Keratinocyte (primary cell): ENCODE data around the gene IFNL4. TPM values are rescaled to one million over a fixed set of nuclear protein-coding genes. Genes with fewer than 3 reads are reported as not detected.

ENCODE experiments used
- DNase-seq: peaks from one replicate; pipeline ENCODE4 v3.0.0-alpha.2; 2011; ENCODE audit warnings: low read depth, missing footprints, low spot score
- FAIRE-seq: peaks from 2 replicates; lab custom pipeline; 2011; peaks lifted over from hg19 to GRCh38; lab: Jason Lieb, UNC
- H2AFZ ChIP-seq: 2 replicates; pipeline ENCODE4 v1.6.0; 2012; ENCODE audit warnings: low read length, control low read depth, inconsistent platforms; ENCODE audit not compliant: control insufficient read depth
- H3K27ac ChIP-seq: 2 replicates; pipeline ENCODE4 v1.5.1; 2011; ENCODE audit warnings: low read length; ENCODE audit not compliant: control insufficient read depth, insufficient read depth
- H3K27me3 ChIP-seq: 3 replicates; pipeline ENCODE4 v1.6.0; 2011; ENCODE audit warnings: low read length; ENCODE audit not compliant: control insufficient read depth, insufficient read depth; ENCODE audit errors: extremely low read depth
- H3K36me3 ChIP-seq, 2 experiments: 2 replicates in 1 of 2; 3 replicates in 1 of 2; pipeline ENCODE4 v1.5.1; 2011; ENCODE audit warnings: low read length in 2 of 2, mild to moderate bottlenecking in 1 of 2; ENCODE audit not compliant: control insufficient read depth in 2 of 2, insufficient read depth in 2 of 2; ENCODE audit errors: extremely low read depth in 1 of 2
- H3K4me1 ChIP-seq: 3 replicates; pipeline ENCODE4 v1.5.1; 2011; ENCODE audit warnings: low read length; ENCODE audit not compliant: control insufficient read depth, insufficient read depth; ENCODE audit errors: extremely low read depth
- H3K4me2 ChIP-seq: 3 replicates; pipeline ENCODE4 v1.6.0; 2011; ENCODE audit warnings: low read depth, low read length; ENCODE audit not compliant: control insufficient read depth, insufficient read depth; ENCODE audit errors: extremely low read depth
- H3K4me3 ChIP-seq, 3 experiments: fragments of 200-600 bp in 1 of 3; sonication (generic) in 1 of 3; 2 replicates in 2 of 3; 3 replicates in 1 of 3; pipeline ENCODE4 v1.5.1; 2011 to 2016; ENCODE audit warnings: low read length in 3 of 3, mild to moderate bottlenecking in 3 of 3, control low read depth in 2 of 3, inconsistent platforms in 1 of 3, low read depth in 1 of 3, mixed read lengths in 1 of 3, mixed run types in 1 of 3, moderate library complexity in 1 of 3; ENCODE audit not compliant: control insufficient read depth in 2 of 3, insufficient read depth in 2 of 3; ENCODE audit errors: extremely low read depth in 1 of 3
- H3K79me2 ChIP-seq: 2 replicates; pipeline ENCODE4 v1.6.0; 2012; ENCODE audit warnings: low read length; ENCODE audit not compliant: control insufficient read depth, insufficient read depth
- H3K9ac ChIP-seq: 3 replicates; pipeline ENCODE4 v1.6.0; 2011; ENCODE audit warnings: low read length; ENCODE audit not compliant: control insufficient read depth, insufficient read depth; ENCODE audit errors: extremely low read depth
- H3K9me1 ChIP-seq: 3 replicates; pipeline ENCODE4 v1.6.0; 2011; ENCODE audit warnings: low read length; ENCODE audit not compliant: control insufficient read depth, insufficient read depth; ENCODE audit errors: extremely low read depth
- H3K9me3 ChIP-seq: 2 replicates; pipeline ENCODE4 v1.5.1; 2012; ENCODE audit warnings: low read depth, low read length; ENCODE audit not compliant: control insufficient read depth
- H4K20me1 ChIP-seq: 3 replicates; pipeline ENCODE4 v1.6.0; 2011; ENCODE audit warnings: low read length; ENCODE audit not compliant: control insufficient read depth, insufficient read depth; ENCODE audit errors: extremely low read depth
- EZH2 ChIP-seq: IDR thresholded peaks from one replicate; pipeline ENCODE4 v1.6.1; 2012; ENCODE audit warnings: inconsistent platforms, mild to moderate bottlenecking, low read length, moderate library complexity
- dilution Hi-C: fragments of 300-500 bp; cut with MboI; formaldehyde crosslinking; loops from one replicate; pipeline ENCODE4 v1.7.0; 2020; ENCODE audit warnings: low sequenced_read_pairs; ENCODE audit not compliant: extremely low pct_ligation_motif_present
- polyA plus RNA-seq, 5 experiments: library from polyadenylated mRNA; depleted of rRNA in 3 of 5; stranded (reverse) in 3 of 5; stranded (forward) in 1 of 5; unstranded in 1 of 5; fragments of >200 nt; gene quantifications; 1 replicate in 1 of 5; 2 replicates in 3 of 5; 3 replicates in 1 of 5; pipeline versions ENCODE4 v1.2.1 to v1.2.3, GENCODE V29; 2011 to 2012; ENCODE audit warnings: missing spikeins in 2 of 5, low read depth in 1 of 5, low replicate concordance in 1 of 5
- TF ChIP-seq, protein P1 (sequence below), 3 experiments: IDR thresholded peaks in 1 of 3; conservative IDR thresholded peaks in 1 of 3; optimal IDR thresholded peaks in 1 of 3; 2 replicates in 2 of 3; 3 replicates in 1 of 3; pipeline versions ENCODE3 to v1.5.1; 2011; ENCODE audit warnings: low read length in 3 of 3, mild to moderate bottlenecking in 3 of 3, moderate library complexity in 2 of 3, control low read depth in 1 of 3, inconsistent platforms in 1 of 3; ENCODE audit not compliant: insufficient read depth in 2 of 3; ENCODE audit errors: extremely low read depth in 1 of 3

Gene IFNL4
- polyA plus RNA-seq, 1 donor (not counting 4 experiments of a cell fraction or from before 2014, with no cell fraction given): not detected

GRCh38 chr19:39196320-39196719 lies 52.3 kb downstream of the IFNL4 start:
- dilution Hi-C loops: no loop called here
- DNase-seq (no peak), FAIRE-seq (no peak)
- H2AFZ ChIP-seq: no peak overlapping the region
- no peaks in the 10 kb centered on the region for H3K9me1 ChIP-seq
- no peaks in the 10 kb centered on the region for H3K36me3 ChIP-seq
- H4K20me1 ChIP-seq: no peaks in the 10 kb centered on the region
- peaks cover 23% of the 10 kb centered on the region for H3K4me1 ChIP-seq
- no peak overlapping the region for H3K27ac ChIP-seq
- H3K27me3 ChIP-seq: peaks cover 33% of the 10 kb centered on the region
- TF ChIP-seq, protein P1, sequence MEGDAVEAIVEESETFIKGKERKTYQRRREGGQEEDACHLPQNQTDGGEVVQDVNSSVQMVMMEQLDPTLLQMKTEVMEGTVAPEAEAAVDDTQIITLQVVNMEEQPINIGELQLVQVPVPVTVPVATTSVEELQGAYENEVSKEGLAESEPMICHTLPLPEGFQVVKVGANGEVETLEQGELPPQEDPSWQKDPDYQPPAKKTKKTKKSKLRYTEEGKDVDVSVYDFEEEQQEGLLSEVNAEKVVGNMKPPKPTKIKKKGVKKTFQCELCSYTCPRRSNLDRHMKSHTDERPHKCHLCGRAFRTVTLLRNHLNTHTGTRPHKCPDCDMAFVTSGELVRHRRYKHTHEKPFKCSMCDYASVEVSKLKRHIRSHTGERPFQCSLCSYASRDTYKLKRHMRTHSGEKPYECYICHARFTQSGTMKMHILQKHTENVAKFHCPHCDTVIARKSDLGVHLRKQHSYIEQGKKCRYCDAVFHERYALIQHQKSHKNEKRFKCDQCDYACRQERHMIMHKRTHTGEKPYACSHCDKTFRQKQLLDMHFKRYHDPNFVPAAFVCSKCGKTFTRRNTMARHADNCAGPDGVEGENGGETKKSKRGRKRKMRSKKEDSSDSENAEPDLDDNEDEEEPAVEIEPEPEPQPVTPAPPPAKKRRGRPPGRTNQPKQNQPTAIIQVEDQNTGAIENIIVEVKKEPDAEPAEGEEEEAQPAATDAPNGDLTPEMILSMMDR (optimal IDR thresholded peaks at IDR 0.05 in 1 of 3, IDR thresholded peaks at IDR 0.05 in 1 of 3, conservative IDR thresholded peaks at IDR 0.05 in 1 of 3; ENCODE audit: extremely low read depth in 1 of 3, insufficient read depth in 2 of 3, low read length in 3 of 3): no peak
- TF ChIP-seq EZH2: no peak
- no peak overlapping the region for H3K4me2 ChIP-seq
- no peak overlapping the region for H3K9ac ChIP-seq
- no peaks in the 10 kb centered on the region for H3K9me3 ChIP-seq
- no peak overlapping the region for H3K4me3 ChIP-seq
- H3K79me2 ChIP-seq: no peaks in the 10 kb centered on the region

Other genes starting within 250 kb of the IFNL4 start
- 4.4 to 6.9 TPM (median 4.4 TPM) in 3 replicates for gene FBXO27, start 216.3 kb downstream of the IFNL4 start, polyA plus RNA-seq
- 0.08 to 0.28 TPM (median 0.09 TPM) in 3 replicates for gene ACP7, start 164.5 kb downstream of the IFNL4 start, polyA plus RNA-seq
- 9.8 to 17.4 TPM (median 11.2 TPM) in 3 replicates for gene PAK4, start 123.1 kb downstream of the IFNL4 start, polyA plus RNA-seq
- gene NCCRP1, start 51.9 kb downstream of the IFNL4 start, polyA plus RNA-seq: 2.3 to 6.0 TPM (median 2.8 TPM) in 3 replicates
- gene SYCN, start 44.6 kb downstream of the IFNL4 start, polyA plus RNA-seq: not detected in 3 replicates
- not detected in 3 replicates for gene IFNL3, start 3.9 kb downstream of the IFNL4 start, polyA plus RNA-seq
- not detected in 3 replicates for gene IFNL2, start 19.5 kb upstream of the IFNL4 start, polyA plus RNA-seq
- not detected in 3 replicates for gene IFNL1, start 47.6 kb upstream of the IFNL4 start, polyA plus RNA-seq
- gene LRFN1, start 72.0 kb upstream of the IFNL4 start, polyA plus RNA-seq: 0.04 to 0.16 TPM (median 0.04 TPM) in 3 replicates
- gene GMFG, start 87.2 kb upstream of the IFNL4 start, polyA plus RNA-seq: 0.14 TPM in 1 of 3 replicates, not detected in the others
- gene SAMD4B, start 93.6 kb upstream of the IFNL4 start, polyA plus RNA-seq: 20.9 to 40.5 TPM (median 28.1 TPM) in 3 replicates
- 30.7 to 53.3 TPM (median 39.4 TPM) in 3 replicates for gene PAF1, start 142.2 kb upstream of the IFNL4 start, polyA plus RNA-seq
- gene MED29, start 142.5 kb upstream of the IFNL4 start, polyA plus RNA-seq: 14.7 to 18.8 TPM (median 18.2 TPM) in 3 replicates
- gene ZFP36, start 158.0 kb upstream of the IFNL4 start, polyA plus RNA-seq: 10.4 to 14.2 TPM (median 12.8 TPM) in 3 replicates
- 3.6 to 6.4 TPM (median 5.2 TPM) in 3 replicates for gene PLEKHG2, start 163.8 kb upstream of the IFNL4 start, polyA plus RNA-seq
- gene RPS16, start 187.1 kb upstream of the IFNL4 start, polyA plus RNA-seq: 1,323 to 2,302 TPM (median 1,614 TPM) in 3 replicates
- gene SUPT5H, start 196.7 kb upstream of the IFNL4 start, polyA plus RNA-seq: 46.1 to 83.7 TPM (median 63.2 TPM) in 3 replicates
- 71.6 to 91.5 TPM (median 85.5 TPM) in 3 replicates for gene TIMM50, start 232.0 kb upstream of the IFNL4 start, polyA plus RNA-seq